HL-60 (cell line): Measurements from ENCODE around the gene SAFB2.

ENCODE experiments used
- DNase-seq, 2 experiments: peaks; one replicate each; pipeline ENCODE4 v3.0.0-alpha.2; 2010 to 2020; ENCODE audit warnings: low read depth in 1 of 2, low spot score in 1 of 2
- H3K27ac ChIP-seq: fragments of 250-450 bp; sonication (Bioruptor Pico); replicated peaks from 2 replicates; pipeline ENCODE4 v1.5.1; 2020; ENCODE audit warnings: mild to moderate bottlenecking, moderate library complexity
- H3K27me3 ChIP-seq: fragments of 250-450 bp; sonication (Bioruptor Pico); 2 replicates; pipeline ENCODE4 v1.5.1; 2021; ENCODE audit warnings: mild to moderate bottlenecking, moderate library complexity; ENCODE audit not compliant: insufficient read depth, poor library complexity, severe bottlenecking
- H3K4me3 ChIP-seq: replicated peaks from 2 replicates; pipeline ENCODE4 v1.5.1; 2011; ENCODE audit warnings: mild to moderate bottlenecking, control low read depth, low read length; ENCODE audit not compliant: insufficient read depth
- CTCF ChIP-seq: IDR thresholded peaks from one replicate; pipeline ENCODE4 v1.5.1; 2011; ENCODE audit warnings: low read length, control low read depth, inconsistent platforms; ENCODE audit not compliant: insufficient read depth
- GABPA ChIP-seq: IDR thresholded peaks from 2 replicates; pipeline ENCODE4 v1.6.1; 2012; ENCODE audit warnings: low read depth
- POLR2AphosphoS5 ChIP-seq: IDR thresholded peaks from 2 replicates; pipeline ENCODE4 v1.6.1; 2012; ENCODE audit warnings: low read depth
- REST ChIP-seq: IDR thresholded peaks from 2 replicates; pipeline ENCODE4 v1.6.1; 2012; ENCODE audit warnings: low read depth; ENCODE audit not compliant: insufficient replicate concordance
- SPI1 ChIP-seq: IDR thresholded peaks from 2 replicates; pipeline ENCODE4 v1.6.1; 2012; ENCODE audit warnings: low read depth, mild to moderate bottlenecking, borderline replicate concordance

Gene SAFB2

GRCh38 chr19:5592531-5593342, 29.8 kb downstream of the SAFB2 start:
- Histone ChIP-seq H3K4me3 (no peak overlapping the region), H3K27me3 (no peaks in the 10 kb centered on the region), H3K27ac (no peak overlapping the region)
- TF ChIP-seq REST = no peak
- no peak for TF ChIP-seq GABPA
- no peak for TF ChIP-seq CTCF
- no peak for TF ChIP-seq POLR2AphosphoS5
- TF ChIP-seq SPI1 = no peak
- no peak for DNase-seq

GRCh38 chr19:5591476-5591875, 31.1 kb downstream of the SAFB2 start:
- no peak for TF ChIP-seq POLR2AphosphoS5
- no peak for TF ChIP-seq REST
- no peak for TF ChIP-seq CTCF
- no peak for TF ChIP-seq GABPA
- TF ChIP-seq SPI1 = no peak
- H3K4me3 ChIP-seq = no peak overlapping the region
- DNase-seq = no peak
- H3K27ac ChIP-seq = no peak overlapping the region
- H3K27me3 ChIP-seq = no peaks in the 10 kb centered on the region

GRCh38 chr19:5590865-5591154, 31.8 kb downstream of the SAFB2 start:
- H3K4me3 ChIP-seq = no peak overlapping the region
- no peaks in the 10 kb centered on the region for H3K27me3 ChIP-seq
- DNase-seq = no peak
- TF ChIP-seq REST (no peak), POLR2AphosphoS5 (no peak), GABPA (no peak), CTCF (no peak), SPI1 (no peak)
- no peak overlapping the region for H3K27ac ChIP-seq
